Breast epithelium (tissue), 3 donors: ENCODE data around the gene HIVEP2.

Experiments
- POLR2A ChIP-seq: fragments of 450-650 bp; IDR thresholded peaks from one replicate; pipeline ENCODE4 v1.6.1; 2016; ENCODE audit warnings: antibody characterized with exemption, mild to moderate bottlenecking, moderate library complexity
- POLR2AphosphoS5 ChIP-seq, 3 donors: sonication (generic); formaldehyde crosslinking; IDR thresholded peaks; one replicate each; pipeline ENCODE4 v1.6.1; 2017; ENCODE audit warnings: antibody characterized with exemption in 3 of 3
- TF ChIP-seq, protein P1 (sequence below), 3 donors: fragments of 450-650 bp; IDR thresholded peaks; one replicate each; pipeline ENCODE4 v1.5.1; 2016 to 2017; ENCODE audit warnings: antibody characterized with exemption in 3 of 3, mild to moderate bottlenecking in 3 of 3, moderate library complexity in 3 of 3

DNA sequence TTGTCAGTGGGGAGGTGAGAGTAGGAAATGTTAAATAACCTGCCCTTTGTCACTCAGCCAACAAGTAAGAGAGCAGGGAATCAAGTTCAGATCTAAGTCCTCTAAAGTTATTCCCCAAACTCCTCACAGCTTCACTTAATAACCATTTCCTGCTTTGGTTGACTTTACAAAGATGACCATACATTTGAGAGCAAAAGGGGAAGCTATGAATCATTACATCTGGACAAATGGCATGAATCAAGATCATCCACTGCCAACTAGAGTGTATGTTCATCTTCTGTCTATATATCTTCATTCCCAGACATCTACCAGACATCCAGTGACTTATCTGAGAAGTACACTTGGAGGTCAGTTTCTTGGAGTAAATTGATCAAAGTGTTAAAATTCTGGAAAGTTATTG lies 15.1 kb upstream of the HIVEP2 start:
- TF ChIP-seq POLR2A: no peak
- TF ChIP-seq, protein P1, sequence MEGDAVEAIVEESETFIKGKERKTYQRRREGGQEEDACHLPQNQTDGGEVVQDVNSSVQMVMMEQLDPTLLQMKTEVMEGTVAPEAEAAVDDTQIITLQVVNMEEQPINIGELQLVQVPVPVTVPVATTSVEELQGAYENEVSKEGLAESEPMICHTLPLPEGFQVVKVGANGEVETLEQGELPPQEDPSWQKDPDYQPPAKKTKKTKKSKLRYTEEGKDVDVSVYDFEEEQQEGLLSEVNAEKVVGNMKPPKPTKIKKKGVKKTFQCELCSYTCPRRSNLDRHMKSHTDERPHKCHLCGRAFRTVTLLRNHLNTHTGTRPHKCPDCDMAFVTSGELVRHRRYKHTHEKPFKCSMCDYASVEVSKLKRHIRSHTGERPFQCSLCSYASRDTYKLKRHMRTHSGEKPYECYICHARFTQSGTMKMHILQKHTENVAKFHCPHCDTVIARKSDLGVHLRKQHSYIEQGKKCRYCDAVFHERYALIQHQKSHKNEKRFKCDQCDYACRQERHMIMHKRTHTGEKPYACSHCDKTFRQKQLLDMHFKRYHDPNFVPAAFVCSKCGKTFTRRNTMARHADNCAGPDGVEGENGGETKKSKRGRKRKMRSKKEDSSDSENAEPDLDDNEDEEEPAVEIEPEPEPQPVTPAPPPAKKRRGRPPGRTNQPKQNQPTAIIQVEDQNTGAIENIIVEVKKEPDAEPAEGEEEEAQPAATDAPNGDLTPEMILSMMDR (IDR thresholded peaks at IDR 0.05): no peak
- no peak for TF ChIP-seq POLR2AphosphoS5 (IDR thresholded peaks at IDR 0.05)
